ENCODE measurements around the gene APOA4. TPM values are rescaled to one million over a fixed set of nuclear protein-coding genes. Genes with fewer than 3 reads are reported as not detected.

Gene APOA4
- total RNA-seq, 1 experiment from 2014 or later: not detected

DNA sequence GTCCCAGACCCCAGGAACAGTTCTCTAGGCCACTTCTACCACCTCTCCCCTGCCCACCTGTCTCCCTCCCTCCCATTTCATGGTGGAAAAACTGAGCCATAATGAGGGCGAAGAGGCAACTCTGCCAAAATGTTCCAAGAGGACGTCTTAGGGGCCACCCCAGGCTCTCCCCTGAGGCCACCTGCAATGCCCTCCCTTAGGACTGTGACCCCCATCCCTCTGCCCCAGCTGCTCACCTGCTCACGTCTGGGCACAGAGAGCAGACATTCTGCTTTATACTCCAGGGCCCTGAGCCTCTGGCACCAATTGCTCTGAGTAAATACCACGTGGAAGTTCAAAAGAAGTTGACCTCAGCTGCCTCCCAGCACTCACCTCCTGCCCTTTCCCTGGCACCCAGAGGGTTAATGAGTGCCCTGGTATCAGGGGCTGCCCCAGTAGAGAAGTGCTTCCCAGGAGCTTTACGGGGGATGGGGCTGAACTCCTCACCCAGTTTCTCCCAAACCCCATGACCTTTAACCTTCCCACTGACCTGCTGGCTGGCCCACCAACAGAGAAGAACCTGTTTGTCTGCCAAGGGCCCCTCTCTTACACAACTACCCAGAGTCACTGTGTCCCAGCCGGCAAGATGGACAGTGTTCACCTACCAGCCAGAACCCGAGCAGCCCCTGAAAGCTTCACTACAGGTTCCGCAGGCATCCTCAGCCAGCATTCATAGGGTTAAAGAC lies 30.8 kb downstream of the APOA4 start:
- DNase-seq (ENCODE audit: low read depth, low spot score): no peak
- in situ Hi-C loops (cut with HindIII; ENCODE audit: low pct_unique_long_range_greater_than_20kb, low sequenced_read_pairs): no loop called here

DNA sequence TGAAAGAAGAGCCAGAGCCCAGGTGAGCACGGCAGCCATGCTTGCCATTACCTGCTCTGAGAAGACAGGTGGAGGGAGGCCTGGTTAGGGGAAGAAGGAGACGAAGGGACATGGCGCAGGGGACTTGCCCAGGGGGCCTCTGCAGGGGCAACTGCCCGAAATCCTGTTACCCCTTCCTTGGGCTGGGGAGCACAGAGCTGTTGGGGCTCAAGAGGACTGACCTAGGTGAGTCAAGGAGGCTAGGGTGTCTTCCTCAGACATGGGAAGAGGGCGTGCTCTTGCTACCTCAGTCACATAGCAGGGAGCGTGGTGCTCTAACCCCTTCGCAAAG lies 31.3 kb downstream of the APOA4 start, which contains the start of gene APOA5:
APOA5 (minus strand) TSS at position 67 of the 331 bp plus-strand sequence; CDS start at position 48, 19 bp downstream.
- no peak for DNase-seq (ENCODE audit: low read depth, low spot score)
- in situ Hi-C loops (cut with HindIII; ENCODE audit: low pct_unique_long_range_greater_than_20kb, low sequenced_read_pairs): no loop called here

DNA sequence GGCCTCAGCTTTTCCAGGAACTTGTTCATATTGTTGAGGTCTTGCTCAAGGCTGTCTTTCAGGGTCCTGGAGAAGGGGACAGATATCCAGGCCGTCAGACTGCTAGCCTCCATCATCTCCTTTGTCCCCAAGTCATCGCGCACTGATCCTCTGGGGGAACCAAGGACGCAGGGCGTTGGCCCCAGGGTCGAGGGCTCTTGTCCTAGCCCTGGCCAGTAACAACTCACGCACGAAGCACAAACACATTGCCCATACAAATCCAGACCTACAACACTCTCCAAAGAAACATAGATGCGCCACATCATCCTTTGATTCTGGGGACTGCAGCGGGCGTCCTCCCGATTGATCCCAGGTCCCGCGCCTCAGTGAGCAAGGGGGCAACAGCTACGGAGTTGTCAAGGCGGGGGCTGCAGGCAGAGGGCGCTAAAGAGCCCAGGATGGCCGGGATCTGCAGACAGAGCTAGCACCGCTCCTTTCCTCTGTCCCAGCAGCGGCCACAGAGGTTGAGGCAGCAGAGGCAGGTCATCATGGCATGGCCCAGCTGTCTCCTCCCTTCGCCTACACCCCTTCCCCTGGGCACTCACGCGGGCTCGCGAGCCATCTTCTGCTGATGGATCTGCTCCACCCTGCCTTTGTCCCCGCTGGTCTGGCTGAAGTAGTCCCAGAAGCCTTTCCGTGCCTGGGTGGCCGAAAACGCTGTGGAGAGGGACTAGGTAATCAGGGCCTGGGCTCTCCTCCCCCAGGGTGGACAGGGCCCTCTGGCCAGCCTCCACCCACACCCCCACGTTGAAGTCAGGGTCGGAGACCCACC lies 31.9 kb downstream of the APOA4 start:
- DNase-seq (ENCODE audit: low read depth, low spot score): peak; percentile 66
- in situ Hi-C loops (cut with HindIII; ENCODE audit: low pct_unique_long_range_greater_than_20kb, low sequenced_read_pairs): no loop called here

DNA sequence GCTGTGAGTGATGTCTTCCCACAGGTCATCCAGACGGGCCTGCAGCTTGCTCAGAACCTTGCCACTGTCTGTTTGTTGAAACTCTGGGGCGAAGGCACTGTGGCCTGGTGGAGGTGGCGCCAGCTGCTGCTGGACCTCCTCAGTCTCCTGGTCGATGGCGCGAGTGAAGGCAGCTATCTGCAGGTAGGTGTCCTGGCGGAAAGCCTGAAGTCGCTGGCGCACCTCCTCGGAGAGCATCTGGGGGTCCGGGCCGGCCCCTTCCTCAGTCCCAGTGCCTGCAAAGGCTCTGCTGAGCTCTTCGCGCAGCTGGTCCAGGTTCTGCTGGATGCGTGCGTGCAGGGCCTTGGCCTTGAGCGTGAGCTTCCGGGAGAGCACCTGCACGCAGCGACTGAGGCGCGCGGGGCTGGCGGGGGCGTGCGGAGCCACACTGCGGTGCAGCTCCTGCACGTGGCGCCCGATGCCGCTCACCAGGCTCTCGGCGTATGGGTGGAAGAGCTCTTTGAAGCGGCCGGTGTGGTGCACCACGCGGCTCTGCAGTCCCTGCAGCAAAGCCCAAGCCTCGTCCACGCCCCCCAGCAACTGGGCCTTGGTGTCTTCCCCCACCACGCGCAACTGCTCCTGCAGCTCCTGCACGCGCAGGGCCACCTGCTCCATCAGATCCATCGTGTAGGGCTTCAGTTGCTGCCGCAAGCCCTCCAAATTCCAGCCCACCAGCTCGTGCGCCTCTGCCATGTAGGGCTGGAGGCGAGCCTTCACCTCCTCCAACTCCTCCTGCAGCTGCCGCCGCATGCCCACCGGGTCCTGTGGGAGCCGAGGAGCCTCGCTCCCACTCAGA lies 32.7 kb downstream of the APOA4 start:
- DNase-seq (ENCODE audit: low read depth, low spot score): no peak
- in situ Hi-C loops (cut with HindIII; ENCODE audit: low pct_unique_long_range_greater_than_20kb, low sequenced_read_pairs): no loop called here

DNA sequence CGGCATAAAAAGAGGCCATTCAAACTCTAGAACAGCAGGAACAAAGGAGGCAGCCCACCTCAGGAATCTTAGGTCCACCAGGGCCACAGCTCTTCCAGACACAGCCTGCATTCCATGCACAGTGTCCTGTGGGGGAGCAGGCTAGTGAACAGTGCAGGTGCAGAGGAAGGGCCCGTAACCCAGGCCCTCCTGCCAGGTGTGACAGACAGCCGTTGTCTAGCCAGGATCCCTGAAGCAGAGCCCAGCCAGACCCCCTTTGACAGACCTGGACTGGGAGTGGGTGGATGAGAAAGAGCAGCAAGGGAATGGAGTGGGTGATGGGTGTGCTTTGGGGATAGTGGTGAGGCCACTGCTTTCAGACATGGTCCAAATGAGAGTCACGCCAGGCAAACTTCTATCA lies 34.1 kb downstream of the APOA4 start:
- DNase-seq (ENCODE audit: low read depth, low spot score): no peak
- in situ Hi-C loops (cut with HindIII; ENCODE audit: low pct_unique_long_range_greater_than_20kb, low sequenced_read_pairs): no loop called here

DNA sequence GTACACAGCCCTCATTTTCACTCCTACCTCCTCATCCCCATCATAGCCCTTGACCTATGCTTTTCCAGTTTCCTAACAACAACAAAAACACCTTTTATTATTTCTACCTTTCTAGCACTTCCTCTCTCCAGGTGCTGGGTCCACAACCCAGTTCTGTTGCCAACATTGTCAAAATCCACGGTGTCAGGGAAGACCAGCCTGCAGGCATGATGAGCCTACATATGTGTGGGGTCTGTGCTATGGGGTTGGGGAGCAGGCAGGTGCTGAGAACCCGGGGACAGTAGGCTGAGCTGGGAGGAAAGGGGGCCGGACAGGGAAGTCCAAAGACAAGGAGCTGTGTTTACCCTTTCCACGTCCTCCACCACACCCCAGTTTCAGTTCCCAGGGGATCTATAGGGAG lies 34.6 kb downstream of the APOA4 start:
- in situ Hi-C loops (cut with HindIII; ENCODE audit: low pct_unique_long_range_greater_than_20kb, low sequenced_read_pairs): no loop called here
- DNase-seq (ENCODE audit: low read depth, low spot score): no peak

DNA sequence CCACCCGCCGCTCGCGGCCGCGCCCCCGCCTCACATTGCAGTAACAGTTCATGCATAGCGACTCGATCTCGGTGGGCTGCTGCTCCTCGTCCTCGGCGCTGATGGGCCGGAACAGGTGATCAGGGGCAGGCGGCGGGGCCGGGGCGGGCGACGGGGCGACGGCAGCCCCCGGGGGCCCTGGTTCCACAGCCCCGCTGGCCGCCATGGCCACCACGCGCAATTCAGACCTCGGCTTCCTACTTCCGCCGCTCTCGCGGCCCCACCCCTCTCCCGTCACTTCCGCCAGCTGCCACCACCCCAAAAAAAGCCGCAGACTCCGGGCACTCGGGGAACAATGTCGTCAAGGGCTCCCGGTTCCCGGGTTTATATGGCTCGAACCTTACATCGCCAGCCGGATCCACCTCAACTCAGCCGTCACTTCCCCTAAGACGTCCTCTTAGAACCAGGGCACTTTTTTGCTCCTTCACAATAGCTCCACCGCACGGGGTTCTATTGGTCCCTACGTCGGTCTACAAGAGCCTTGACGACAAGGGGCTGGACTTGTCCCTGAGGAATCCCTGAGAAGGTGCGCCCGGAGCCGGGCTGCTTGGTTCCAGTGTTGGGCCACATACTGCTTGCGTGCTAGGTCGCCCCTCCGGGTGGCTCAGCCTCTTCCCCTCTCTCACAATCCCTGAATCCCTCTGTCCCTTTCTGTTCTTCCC lies 35.2 kb downstream of the APOA4 start, which contains the start of gene ZPR1:
ZPR1 (minus strand) TSS at position 238 of the 701 bp plus-strand sequence; CDS start at position 205, 33 bp downstream.
- in situ Hi-C loops (cut with HindIII; ENCODE audit: low pct_unique_long_range_greater_than_20kb, low sequenced_read_pairs): no loop called here
- DNase-seq (ENCODE audit: low read depth, low spot score): peak; percentile 49

DNA sequence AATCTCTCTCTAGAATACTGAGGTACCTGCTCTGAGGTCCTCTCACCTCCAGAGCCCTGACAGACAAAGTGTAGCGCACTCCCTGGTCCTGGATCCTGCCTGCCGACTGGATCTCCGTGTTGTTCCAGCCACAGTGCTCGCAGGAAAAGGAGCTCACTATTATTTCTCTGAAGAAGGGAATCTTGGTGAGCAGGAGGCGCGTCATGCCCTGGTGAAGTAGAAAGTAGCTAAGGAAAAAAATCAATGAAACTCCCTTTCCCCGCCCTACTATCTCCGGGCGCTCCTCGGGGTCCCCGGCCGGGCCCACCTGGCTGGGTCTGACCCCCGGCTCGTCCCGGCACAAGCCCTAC lies 35.7 kb downstream of the APOA4 start:
- in situ Hi-C loops (cut with HindIII; ENCODE audit: low pct_unique_long_range_greater_than_20kb, low sequenced_read_pairs): no loop called here

DNA sequence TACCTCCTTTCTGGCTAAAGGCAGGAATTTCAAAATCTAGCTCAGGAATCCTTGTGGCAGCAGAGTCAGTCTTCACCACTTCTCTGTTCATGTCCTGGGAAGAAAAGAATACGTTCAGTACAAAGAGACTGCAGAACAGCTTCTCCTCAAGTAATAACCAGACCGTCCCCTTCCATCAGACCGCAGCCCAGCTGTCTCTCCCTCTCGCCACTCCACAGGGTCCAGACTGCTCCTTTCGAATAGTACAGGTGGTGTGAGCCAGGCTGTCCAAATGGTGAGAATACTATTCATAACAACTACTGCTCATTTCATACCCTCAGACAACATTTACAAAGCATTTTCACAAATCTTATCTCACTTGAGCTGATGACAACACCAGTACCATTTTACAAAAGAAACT lies 36.1 kb downstream of the APOA4 start:
- in situ Hi-C loops (cut with HindIII; ENCODE audit: low pct_unique_long_range_greater_than_20kb, low sequenced_read_pairs): no loop called here
- no peak for DNase-seq (ENCODE audit: low read depth, low spot score)

More for the DNA sequence above, 35.7 kb downstream of the APOA4 start:
- no peak for DNase-seq (ENCODE audit: low read depth, low spot score)

DNA sequence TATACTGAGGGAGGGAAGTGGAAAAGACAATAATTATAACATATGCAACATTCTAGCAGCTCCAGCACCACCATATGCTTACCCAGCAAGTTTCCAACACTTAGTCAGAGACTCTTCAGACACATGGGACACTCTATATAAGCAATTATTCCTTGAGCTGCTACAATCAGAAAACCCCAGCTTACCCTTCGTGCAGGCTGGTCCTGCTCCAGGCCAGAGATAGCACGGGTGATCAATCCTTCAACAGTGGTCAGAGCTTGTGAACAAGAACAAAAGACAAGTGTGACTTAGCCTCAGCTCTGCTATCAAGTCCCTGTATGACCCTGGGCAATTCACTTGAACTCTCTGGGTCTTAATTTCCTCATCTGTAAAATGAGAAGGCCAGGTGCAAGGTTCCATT lies 36.8 kb downstream of the APOA4 start:
- in situ Hi-C loops (cut with HindIII; ENCODE audit: low pct_unique_long_range_greater_than_20kb, low sequenced_read_pairs): no loop called here
- DNase-seq (ENCODE audit: low read depth, low spot score): no peak

DNA sequence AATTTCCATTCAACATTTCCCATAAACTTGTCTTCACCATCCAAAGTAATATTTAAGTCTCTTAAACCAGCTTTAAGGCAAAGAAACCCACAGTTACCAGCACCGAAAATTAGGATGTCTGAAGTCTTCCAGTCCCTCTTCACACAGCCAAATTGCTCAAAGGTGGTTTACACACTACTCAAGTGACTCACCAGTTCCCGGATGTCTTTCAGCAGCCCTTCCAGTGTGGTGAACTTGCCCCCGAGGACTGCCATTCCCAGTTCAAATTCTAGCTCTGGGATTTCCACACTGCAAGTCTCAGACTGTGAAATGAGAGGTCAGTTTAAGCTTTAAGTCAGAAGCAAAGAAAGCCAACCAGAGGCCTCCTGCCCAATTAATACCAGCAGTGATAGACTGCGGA lies 40.4 kb downstream of the APOA4 start:
- no peak for DNase-seq (ENCODE audit: low read depth, low spot score)

DNA sequence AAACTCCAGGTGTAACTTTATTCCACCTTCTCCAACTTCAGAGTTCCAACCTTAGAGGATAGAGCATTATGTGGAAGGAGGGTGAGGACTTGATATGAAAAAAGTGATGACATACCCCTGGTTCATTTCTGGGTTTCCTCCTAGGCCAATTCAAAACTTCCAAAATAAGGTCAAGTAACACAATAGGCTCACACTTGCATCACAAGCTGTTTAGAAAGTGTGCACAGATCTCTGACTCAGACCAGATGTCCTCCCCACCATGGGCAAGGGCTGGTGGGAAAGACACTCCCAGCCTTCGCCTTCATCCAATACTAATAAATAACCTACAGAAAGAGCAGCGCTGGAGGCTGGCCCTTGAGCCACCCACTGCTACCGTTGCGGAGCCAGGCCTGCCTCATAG lies 44.5 kb downstream of the APOA4 start:
- in situ Hi-C loops (cut with HindIII; ENCODE audit: low pct_unique_long_range_greater_than_20kb, low sequenced_read_pairs): no loop called here
- DNase-seq (ENCODE audit: low read depth, low spot score): no peak

More for the DNA sequence above, 40.4 kb downstream of the APOA4 start:
- in situ Hi-C loops (cut with HindIII; ENCODE audit: low pct_unique_long_range_greater_than_20kb, low sequenced_read_pairs): no loop called here

DNA sequence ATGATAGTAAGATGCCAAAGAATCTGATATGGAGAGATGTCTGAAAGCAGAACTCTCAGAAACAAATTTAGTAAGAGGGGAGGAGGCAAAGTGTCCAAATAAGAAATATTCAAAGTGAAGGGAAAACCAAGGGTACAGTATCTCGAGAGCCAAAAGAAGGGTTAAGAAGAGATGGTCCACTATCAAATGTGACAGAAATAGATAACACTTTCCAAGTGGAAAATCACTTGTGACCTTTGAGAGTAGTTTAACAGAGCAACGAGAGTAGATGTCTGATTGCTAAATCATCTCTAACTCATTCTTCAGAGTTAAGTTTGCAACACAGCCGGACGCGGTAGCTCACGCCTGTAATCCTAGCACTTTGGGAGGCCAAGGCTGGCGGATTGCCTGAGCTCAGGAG lies 46.0 kb downstream of the APOA4 start:
- DNase-seq (ENCODE audit: low read depth, low spot score): no peak
- in situ Hi-C loops (cut with HindIII; ENCODE audit: low pct_unique_long_range_greater_than_20kb, low sequenced_read_pairs): no loop called here

DNA sequence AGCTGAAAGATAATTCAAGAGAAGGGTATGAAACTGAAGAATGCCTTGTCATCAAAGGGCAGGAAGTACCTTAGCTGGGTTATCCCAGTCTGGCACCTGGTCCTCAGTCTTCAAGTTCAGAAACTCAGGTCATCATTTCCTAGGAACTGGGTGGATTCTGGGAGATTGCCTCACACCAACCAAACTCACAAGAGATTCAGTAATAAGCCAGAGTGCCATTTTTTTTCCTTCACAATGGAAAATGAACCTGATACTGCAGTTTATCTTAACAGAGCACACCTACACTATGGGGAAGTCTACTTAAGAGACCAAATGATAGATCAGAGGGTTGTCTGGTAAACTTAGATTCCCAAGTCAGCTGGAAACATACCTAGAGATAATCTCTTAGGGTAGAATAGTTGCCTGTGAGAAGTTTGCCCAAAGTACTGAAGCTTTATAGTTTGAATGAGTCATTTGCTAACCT lies 46.6 kb downstream of the APOA4 start:
- in situ Hi-C loops (cut with HindIII; ENCODE audit: low pct_unique_long_range_greater_than_20kb, low sequenced_read_pairs): no loop called here
- no peak for DNase-seq (ENCODE audit: low read depth, low spot score)

DNA sequence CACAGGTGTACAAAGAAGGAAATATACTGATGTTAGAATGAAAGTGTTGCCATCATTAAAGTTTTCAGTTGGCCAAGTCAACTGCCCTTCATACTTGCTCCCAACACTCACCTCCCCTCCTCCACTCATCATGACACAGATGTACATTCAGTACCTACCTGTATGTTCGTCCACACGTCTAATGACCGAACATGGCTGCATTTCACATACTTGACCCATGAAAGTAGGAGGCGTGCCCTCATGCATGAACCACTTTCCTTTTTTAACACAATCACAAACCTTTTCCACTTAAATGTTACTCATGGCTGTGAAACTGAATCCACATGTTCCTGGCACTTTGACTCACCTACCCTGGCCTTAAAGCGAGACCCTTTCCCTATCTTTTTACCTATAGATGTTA lies 47.1 kb downstream of the APOA4 start:
- in situ Hi-C loops (cut with HindIII; ENCODE audit: low pct_unique_long_range_greater_than_20kb, low sequenced_read_pairs): no loop called here
- no peak for DNase-seq (ENCODE audit: low read depth, low spot score)

DNA sequence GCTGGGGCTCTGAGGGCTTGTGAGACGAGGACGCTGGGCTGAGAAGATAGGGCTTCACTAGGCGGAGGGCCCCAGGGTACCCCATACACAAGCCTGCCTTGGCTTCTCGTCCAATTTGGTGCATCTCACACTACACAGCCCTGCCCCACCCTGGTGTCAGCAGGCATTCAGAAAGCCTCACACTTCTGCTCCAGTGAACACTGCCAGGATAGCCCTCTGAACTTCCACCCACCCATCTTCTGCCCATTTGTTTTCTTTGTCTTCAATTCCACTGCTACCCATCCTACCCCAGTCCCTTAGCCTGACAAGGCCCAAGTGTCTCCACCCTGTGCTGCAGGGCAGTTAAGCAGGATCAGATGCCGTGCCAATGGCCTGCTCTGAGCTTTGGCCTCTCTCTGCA lies 48.4 kb downstream of the APOA4 start:
- DNase-seq (ENCODE audit: low read depth, low spot score): no peak
- in situ Hi-C loops (cut with HindIII; ENCODE audit: low pct_unique_long_range_greater_than_20kb, low sequenced_read_pairs): no loop called here

DNA sequence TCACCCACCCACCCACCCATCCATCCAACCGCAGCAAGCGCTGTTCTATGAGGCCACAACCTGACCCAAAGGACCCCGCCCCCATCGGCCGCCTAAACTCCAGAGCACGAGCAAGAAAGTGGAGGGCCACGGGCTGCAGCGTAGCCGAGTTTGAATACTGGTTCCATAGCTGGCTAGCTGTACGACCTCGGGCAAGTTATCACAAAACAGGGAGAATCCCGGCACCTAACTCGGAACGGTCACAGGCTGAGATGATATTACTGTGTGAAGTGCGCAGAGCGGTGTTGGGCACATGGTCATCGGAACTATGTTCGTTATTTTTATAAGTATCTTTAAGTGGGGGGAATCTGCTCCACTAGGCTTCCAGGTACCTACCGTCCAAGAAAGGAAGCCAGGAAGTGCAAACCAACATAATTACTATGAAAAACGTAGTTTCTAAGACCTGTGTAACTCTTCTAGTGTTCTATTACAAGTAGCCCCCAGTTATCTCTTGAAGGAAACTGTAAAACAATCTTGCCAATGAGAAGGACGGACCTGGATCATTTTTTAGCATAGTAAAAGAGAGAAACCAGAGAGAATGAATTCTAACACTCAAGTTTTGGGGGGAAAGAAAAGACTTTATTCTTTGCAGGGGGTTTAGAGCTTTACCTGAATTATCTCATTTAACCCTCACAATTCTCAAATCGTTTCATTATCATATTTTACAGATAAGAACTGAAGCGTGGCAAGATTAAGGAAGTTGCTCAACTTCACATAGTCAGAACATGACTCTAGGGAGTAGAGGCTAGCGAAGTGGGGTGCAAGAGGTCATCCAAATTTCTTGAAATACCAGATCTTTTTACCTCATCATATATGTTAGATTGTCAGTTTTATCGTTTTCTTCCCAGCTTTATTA lies 49.7 kb downstream of the APOA4 start:
- DNase-seq (ENCODE audit: low read depth, low spot score): no peak
- in situ Hi-C loops (cut with HindIII; ENCODE audit: low pct_unique_long_range_greater_than_20kb, low sequenced_read_pairs): no loop called here
